ENCODE results near the gene KLK11.

DNA sequence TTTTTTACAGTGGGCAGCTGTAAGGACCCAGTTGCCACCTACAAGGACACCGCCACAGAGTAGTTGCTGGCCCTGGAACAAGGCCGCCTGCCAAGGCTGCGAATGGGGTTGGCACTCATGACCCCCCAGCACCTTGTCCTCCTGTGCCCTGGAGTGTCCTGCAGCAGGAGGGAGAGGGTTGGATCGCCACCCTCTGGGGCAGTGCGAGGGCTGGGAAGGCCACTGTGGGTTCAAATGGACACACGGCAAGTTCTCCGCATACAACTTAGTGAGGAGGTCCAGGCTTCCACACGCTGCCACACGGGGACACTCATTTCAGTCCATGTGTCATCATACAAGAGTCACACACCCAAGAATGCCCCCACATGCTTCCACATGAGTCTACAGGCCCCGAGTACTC, 26.0 kb downstream of the KLK11 start:
- TF ChIP-seq, protein P1, sequence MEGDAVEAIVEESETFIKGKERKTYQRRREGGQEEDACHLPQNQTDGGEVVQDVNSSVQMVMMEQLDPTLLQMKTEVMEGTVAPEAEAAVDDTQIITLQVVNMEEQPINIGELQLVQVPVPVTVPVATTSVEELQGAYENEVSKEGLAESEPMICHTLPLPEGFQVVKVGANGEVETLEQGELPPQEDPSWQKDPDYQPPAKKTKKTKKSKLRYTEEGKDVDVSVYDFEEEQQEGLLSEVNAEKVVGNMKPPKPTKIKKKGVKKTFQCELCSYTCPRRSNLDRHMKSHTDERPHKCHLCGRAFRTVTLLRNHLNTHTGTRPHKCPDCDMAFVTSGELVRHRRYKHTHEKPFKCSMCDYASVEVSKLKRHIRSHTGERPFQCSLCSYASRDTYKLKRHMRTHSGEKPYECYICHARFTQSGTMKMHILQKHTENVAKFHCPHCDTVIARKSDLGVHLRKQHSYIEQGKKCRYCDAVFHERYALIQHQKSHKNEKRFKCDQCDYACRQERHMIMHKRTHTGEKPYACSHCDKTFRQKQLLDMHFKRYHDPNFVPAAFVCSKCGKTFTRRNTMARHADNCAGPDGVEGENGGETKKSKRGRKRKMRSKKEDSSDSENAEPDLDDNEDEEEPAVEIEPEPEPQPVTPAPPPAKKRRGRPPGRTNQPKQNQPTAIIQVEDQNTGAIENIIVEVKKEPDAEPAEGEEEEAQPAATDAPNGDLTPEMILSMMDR (IDR thresholded peaks at IDR 0.05) = no peak
- TF ChIP-seq POLR2A (IDR thresholded peaks at IDR 0.05) = no peak
- TF ChIP-seq POLR2AphosphoS5 (IDR thresholded peaks at IDR 0.05; ENCODE audit: insufficient read depth in 1 of 2, low read depth in 1 of 2) = no peak
